ENCODE data around the gene L2HGDH. TPM values are rescaled to one million over a fixed set of nuclear protein-coding genes. Genes with fewer than 3 reads are reported as not detected.

The L2HGDH gene
- total RNA-seq, 1 experiment from 2014 or later, result 22.6 TPM

DNA sequence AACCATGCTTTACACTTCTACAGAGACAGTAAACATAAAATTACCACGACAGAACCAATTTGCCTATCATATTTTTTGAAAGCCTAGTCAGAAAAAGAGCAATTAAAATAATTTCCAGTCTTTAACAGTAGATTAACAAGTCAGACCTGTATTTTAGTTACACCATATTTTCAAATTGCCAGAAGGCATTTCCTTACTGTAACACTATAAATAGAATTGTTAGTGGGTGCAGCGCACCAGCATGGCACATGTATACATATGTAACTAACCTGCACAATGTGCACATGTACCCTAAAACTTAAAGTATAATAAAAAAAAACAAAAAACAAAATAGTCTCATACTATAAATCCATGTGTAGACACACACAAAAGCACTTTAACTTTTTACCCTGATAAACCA lies 96.6 kb downstream of the L2HGDH start:
- TF ChIP-seq, protein P1, sequence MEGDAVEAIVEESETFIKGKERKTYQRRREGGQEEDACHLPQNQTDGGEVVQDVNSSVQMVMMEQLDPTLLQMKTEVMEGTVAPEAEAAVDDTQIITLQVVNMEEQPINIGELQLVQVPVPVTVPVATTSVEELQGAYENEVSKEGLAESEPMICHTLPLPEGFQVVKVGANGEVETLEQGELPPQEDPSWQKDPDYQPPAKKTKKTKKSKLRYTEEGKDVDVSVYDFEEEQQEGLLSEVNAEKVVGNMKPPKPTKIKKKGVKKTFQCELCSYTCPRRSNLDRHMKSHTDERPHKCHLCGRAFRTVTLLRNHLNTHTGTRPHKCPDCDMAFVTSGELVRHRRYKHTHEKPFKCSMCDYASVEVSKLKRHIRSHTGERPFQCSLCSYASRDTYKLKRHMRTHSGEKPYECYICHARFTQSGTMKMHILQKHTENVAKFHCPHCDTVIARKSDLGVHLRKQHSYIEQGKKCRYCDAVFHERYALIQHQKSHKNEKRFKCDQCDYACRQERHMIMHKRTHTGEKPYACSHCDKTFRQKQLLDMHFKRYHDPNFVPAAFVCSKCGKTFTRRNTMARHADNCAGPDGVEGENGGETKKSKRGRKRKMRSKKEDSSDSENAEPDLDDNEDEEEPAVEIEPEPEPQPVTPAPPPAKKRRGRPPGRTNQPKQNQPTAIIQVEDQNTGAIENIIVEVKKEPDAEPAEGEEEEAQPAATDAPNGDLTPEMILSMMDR (conservative IDR thresholded peaks at IDR 0.05), result no peak
- no peak overlapping the region for H3K4me3 Mint-ChIP-seq
- H3K4me2 ChIP-seq (ENCODE audit: insufficient read depth, insufficient read length, low read length), result no peak overlapping the region

More for the DNA sequence above, 96.6 kb downstream of the L2HGDH start:
- no peaks in the 10 kb centered on the region for H4K20me1 ChIP-seq (ENCODE audit: control insufficient read depth, insufficient read depth, insufficient read length)
- no peaks in the 10 kb centered on the region for H3K4me1 ChIP-seq (ENCODE audit: insufficient read depth, low read length)
- no peak overlapping the region for H2BK12ac ChIP-seq (ENCODE audit: insufficient read length, low read depth, low read length)
- no peak overlapping the region for H3K27ac Mint-ChIP-seq
- H4K5ac ChIP-seq (ENCODE audit: insufficient read length, low read depth, low read length), result no peak overlapping the region
- H3K79me2 ChIP-seq (ENCODE audit: insufficient read depth, low read length), result no peaks in the 10 kb centered on the region
- H3K27ac ChIP-seq (ENCODE audit: insufficient read length, low read depth, low read length), result no peak overlapping the region
- H3K23me2 ChIP-seq (ENCODE audit: insufficient read length, low read depth, low read length, poor library complexity, severe bottlenecking), result no peaks in the 10 kb centered on the region
- no peak overlapping the region for H2BK20ac ChIP-seq (ENCODE audit: low read depth, low read length, poor library complexity, severe bottlenecking)
- H3K56ac ChIP-seq (ENCODE audit: insufficient read length, low read depth, low read length), result no peak overlapping the region
- H3K9ac ChIP-seq (ENCODE audit: extremely low read depth, insufficient read length, low read length), result no peak overlapping the region
- no peak overlapping the region for H2BK5ac ChIP-seq (ENCODE audit: insufficient read length, low read length)
- H3K79me1 ChIP-seq (ENCODE audit: insufficient read depth, low read depth, low read length, poor library complexity, severe bottlenecking), result no peaks in the 10 kb centered on the region
- H2BK15ac ChIP-seq (ENCODE audit: low read depth, low read length), result no peak overlapping the region
- H3K27me3 Mint-ChIP-seq (ENCODE audit: low read depth), result no peaks in the 10 kb centered on the region
- H3T11ph ChIP-seq (ENCODE audit: low read length), result no peak overlapping the region
- H2AFZ ChIP-seq (ENCODE audit: low read length), result no peak overlapping the region
- DNase-seq, result no peak
- H3K14ac ChIP-seq (ENCODE audit: insufficient read depth, low read length), result no peak overlapping the region
- H3K9me3 Mint-ChIP-seq, result no peaks in the 10 kb centered on the region
- H3K36me3 Mint-ChIP-seq (ENCODE audit: insufficient read depth in 1 of 3, low read depth in 3 of 3), result peaks cover 0 to 2% (median 0%) of the 10 kb centered on the region in 3 experiments; a peak in 1 of 7 replicates
- H3K4ac ChIP-seq (ENCODE audit: low read depth, low read length), result no peak overlapping the region
- no peak overlapping the region for H2BK120ac ChIP-seq (ENCODE audit: low read depth, low read length, poor library complexity, severe bottlenecking)
- H3K18ac ChIP-seq (ENCODE audit: insufficient read length, low read depth, low read length), result no peak overlapping the region
- no peak overlapping the region for H2AK5ac ChIP-seq (ENCODE audit: insufficient read length, low read length)
- H4K8ac ChIP-seq (replicated peaks; ENCODE audit: insufficient read length, low read depth, low read length), result no peak overlapping the region
- peaks cover 3 to 4% of the 10 kb centered on the region in 2 experiments; a peak in 2 of 4 replicates for H3K4me1 Mint-ChIP-seq
- H3K23ac ChIP-seq (ENCODE audit: insufficient read length, low read depth, low read length), result no peak overlapping the region
- WGBS (ENCODE audit: extremely low coverage, insufficient read length, low lambda C conversion rate), result no CpG with 5 or more reads among the region's 2 CpGs
- H3K9me3 ChIP-seq (ENCODE audit: control insufficient read depth, low read depth, low read length), result no peaks in the 10 kb centered on the region
- no peak overlapping the region for H4K91ac ChIP-seq (ENCODE audit: insufficient read length, low read depth, low read length)
- H3K27me3 ChIP-seq (ENCODE audit: insufficient read depth, low read length), result no peaks in the 10 kb centered on the region

Measured in H9 (cell line).